ENCODE results near the gene SRSF1.
"Not testable (repeated sequence)": the region's sequence is repeated elsewhere in the genome, so short reads cannot be mapped to it uniquely, and the experiment has no call there.

The SRSF1 gene

DNA sequence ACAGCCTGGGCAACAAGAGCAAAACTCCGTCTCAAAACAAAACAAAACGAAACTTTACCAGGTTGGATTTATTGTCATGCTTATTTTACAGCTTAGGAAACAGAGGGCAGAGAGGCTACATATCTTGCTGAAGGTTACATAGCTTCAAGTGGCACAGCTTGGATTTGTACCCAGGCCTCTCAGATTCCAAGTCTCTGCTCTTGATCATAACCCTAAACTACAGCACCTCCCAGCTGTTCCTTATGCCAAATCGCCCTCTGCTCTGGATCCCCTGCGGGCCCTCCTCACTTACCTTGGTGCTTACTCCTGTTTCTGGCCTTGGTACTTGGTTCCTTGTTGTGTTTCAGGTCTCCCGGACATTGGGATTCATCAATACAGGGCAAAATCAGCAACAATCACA is 40.2 kb downstream of the SRSF1 start:
- ChIA-PET POLR2A (no interaction called here), CTCF (interaction anchor here (0.7 to 12.2 kb wide), 5 partner anchors 8 to 109 kb away, joined by 3 to 75 read pairs (median 7); partner anchors contain the start of gene CUEDC1)
- H3K4me3 ChIP-seq (ENCODE audit: low read depth, low read length) = no peak overlapping the region
- DNase-seq (ENCODE audit: low read depth, low spot score) = no peak
- TF ChIP-seq, protein P1, sequence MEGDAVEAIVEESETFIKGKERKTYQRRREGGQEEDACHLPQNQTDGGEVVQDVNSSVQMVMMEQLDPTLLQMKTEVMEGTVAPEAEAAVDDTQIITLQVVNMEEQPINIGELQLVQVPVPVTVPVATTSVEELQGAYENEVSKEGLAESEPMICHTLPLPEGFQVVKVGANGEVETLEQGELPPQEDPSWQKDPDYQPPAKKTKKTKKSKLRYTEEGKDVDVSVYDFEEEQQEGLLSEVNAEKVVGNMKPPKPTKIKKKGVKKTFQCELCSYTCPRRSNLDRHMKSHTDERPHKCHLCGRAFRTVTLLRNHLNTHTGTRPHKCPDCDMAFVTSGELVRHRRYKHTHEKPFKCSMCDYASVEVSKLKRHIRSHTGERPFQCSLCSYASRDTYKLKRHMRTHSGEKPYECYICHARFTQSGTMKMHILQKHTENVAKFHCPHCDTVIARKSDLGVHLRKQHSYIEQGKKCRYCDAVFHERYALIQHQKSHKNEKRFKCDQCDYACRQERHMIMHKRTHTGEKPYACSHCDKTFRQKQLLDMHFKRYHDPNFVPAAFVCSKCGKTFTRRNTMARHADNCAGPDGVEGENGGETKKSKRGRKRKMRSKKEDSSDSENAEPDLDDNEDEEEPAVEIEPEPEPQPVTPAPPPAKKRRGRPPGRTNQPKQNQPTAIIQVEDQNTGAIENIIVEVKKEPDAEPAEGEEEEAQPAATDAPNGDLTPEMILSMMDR (IDR thresholded peaks at IDR 0.05; ENCODE audit: insufficient read depth, low read length, missing control alignments) = no peak

DNA sequence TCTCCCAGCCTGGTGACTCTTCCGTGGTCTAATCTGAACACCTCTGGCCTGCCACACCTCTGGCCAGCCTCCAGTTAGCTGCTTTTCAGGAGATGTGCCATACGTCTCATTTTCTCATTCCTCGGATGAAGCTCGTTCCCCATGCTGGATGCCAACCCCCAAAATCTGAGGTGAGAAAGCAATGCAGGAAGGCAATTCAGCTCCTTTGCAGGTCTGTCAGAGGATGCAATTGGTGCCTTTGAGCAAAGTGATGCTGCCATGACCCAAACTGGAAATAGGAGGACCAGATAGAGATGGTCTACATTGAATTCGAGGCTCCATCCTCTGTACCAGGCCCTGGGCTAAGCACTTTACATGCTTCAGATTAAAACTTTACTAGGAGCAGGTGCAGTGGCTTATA is 40.8 kb downstream of the SRSF1 start:
- H3K4me3 ChIP-seq (ENCODE audit: low read depth, low read length) = no peak overlapping the region
- ChIA-PET POLR2A (interaction anchor here (0.6 kb wide), 1 partner anchor 10 kb away, joined by 4 read pairs; no protein-coding TSS in a partner anchor), CTCF (interaction anchor here (0.6 to 12.2 kb wide), 6 partner anchors 11 to 108 kb away, joined by 3 to 75 read pairs (median 4); partner anchors contain the start of gene CUEDC1)
- DNase-seq (ENCODE audit: low read depth, low spot score) = no peak
- TF ChIP-seq, protein P1 (IDR thresholded peaks at IDR 0.05; ENCODE audit: insufficient read depth, low read length, missing control alignments) = no peak

DNA sequence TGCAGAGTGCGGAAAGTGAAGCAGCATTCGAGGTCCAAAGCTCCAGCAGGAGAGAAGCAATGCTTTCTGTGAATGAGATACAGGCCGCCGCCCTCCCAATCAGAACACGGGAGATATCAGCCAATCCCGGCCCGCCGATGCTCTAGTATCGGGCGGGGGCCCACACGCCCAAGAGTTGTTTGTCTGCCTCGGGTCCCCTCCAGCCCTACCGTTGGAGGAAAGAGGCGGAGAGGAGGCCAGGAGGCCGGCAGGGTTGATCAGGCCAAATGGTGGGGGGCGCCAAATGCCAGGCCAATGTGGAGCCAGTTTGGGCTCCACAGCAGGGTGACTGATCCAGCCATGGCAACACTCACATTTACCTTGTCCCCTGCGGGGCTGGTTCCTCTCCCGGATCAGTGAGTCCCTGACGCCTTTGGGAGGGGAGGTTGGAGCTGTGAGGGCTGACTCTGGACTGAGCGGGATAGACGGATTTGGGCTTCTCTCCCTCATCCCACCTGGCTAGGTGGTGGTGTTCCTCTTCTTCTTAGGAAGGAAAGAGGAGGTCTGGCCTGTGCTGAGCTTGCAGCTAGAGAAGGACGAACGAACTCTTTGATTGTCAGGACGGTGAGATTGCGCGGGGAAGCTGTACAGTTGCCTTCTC is 41.4 kb downstream of the SRSF1 start:
- DNase-seq (ENCODE audit: low read depth, low spot score) = no peak
- TF ChIP-seq, protein P1 (IDR thresholded peaks at IDR 0.05; ENCODE audit: insufficient read depth, low read length, missing control alignments) = no peak
- ChIA-PET POLR2A (no interaction called here), CTCF (interaction anchor here (0.6 to 12.2 kb wide), 4 partner anchors 11 to 73 kb away, joined by 3 to 75 read pairs (median 4); partner anchors contain the start of gene CUEDC1)
- H3K4me3 ChIP-seq (ENCODE audit: low read depth, low read length) = no peak overlapping the region

DNA sequence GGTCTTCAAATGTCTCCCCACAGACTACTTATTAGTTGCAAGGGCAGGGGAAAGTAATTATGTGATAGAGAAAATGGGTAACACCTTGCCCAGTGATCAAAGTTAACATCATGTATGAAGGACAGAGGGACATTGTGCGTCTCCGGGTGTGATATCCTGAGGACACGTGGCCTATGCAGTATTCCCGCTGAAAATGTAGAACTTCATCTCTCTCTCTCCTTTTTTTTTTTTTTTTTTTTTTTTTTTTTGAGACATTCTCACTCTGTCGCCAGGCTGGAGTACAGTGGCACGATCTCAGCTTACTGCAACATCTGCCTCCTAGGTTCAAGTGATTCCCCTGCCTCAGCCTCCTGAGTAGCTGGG is 43.9 kb downstream of the SRSF1 start:
- POLR2A ChIA-PET = no interaction called here
- H3K4me3 ChIP-seq (ENCODE audit: low read depth, low read length) = no peak overlapping the region
- CTCF ChIA-PET = interaction anchor here (2.0 to 12.2 kb wide), 2 partner anchors 10 to 37 kb away, joined by 5 to 75 read pairs; partner anchors contain the start of gene CUEDC1
- TF ChIP-seq, protein P1 (IDR thresholded peaks at IDR 0.05; ENCODE audit: insufficient read depth, low read length, missing control alignments) = no peak
- DNase-seq (ENCODE audit: low read depth, low spot score) = no peak

DNA sequence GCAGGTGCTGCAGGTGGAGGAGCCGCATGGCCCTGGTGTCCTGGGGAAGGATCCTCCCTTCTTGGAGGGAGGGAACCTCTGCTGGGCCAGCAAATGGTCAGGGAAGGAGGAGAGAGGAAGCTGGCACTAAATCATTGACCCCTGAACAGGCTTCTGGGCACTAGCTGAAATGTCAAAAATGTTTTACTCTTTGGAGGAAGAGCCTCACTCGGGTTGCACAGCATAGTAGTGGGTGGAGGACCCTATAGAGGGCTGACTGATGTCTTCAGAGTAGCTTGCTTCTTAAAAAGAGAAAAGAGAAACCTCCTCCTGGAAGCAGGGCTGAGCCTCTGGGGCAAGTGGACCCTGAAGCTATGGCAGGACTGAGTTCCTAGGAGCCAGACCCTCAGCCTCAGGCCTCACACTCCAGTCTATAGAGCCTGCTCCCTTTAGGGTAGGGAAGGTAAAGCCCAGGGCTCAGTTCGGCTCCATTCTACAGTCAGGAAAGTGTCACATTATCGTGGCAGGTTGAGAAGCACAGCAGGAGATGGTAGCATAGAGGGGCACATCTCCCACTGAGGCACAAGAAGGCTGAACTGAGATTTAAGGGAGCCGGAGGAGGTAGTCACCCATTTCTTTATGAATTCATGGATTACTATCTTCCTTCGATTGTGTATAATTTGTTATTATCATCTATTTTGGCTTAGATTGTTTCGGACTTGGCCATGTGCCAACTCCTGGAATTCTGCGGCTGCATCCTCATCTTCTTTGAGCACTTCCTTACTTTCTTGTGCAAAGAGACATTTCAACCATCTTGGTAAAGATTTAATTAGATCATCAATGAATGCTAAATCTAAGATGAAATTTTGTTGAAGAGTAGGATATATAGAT is 44.5 kb downstream of the SRSF1 start:
- ChIA-PET POLR2A (no interaction called here), CTCF (interaction anchor here (0.7 to 12.2 kb wide), 5 partner anchors 8 to 32 kb away, joined by 3 to 75 read pairs (median 3); partner anchors contain the start of gene CUEDC1)
- TF ChIP-seq, protein P1 (IDR thresholded peaks at IDR 0.05; ENCODE audit: insufficient read depth, low read length, missing control alignments) = no peak
- no peak for DNase-seq (ENCODE audit: low read depth, low spot score)
- no peak overlapping the region for H3K4me3 ChIP-seq (ENCODE audit: low read depth, low read length)

DNA sequence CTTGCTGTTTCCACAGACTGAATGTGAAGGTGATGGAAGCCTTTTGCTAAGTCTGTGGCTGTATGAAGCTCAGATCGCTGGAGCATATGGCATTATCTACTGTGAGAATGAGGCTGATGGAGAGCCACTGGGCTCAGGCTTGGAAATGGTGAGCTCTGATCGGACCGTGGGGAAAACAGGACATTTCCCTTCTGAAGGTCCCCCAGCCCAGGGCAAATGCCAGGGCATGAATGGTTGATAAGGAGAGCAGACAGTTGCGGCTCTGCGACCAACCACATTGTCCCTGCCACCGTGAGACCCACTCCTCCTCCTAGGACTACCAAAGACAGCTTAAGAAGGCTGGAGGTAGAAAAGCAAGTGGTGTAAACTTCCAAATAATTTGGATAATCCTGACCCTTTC is 47.1 kb downstream of the SRSF1 start:
- TF ChIP-seq, protein P1 (IDR thresholded peaks at IDR 0.05; ENCODE audit: insufficient read depth, low read length, missing control alignments) = no peak
- POLR2A ChIA-PET = interaction anchor here (1.2 kb wide), 1 partner anchor 10 kb away, joined by 7 read pairs; no protein-coding TSS in a partner anchor
- DNase-seq (ENCODE audit: low read depth, low spot score) = no peak
- H3K4me3 ChIP-seq (ENCODE audit: low read depth, low read length) = no peak overlapping the region
- CTCF ChIA-PET = interaction anchor here (0.8 to 2.0 kb wide), 5 partner anchors 8 to 69 kb away, joined by 3 to 7 read pairs (median 3); no protein-coding TSS in a partner anchor

DNA sequence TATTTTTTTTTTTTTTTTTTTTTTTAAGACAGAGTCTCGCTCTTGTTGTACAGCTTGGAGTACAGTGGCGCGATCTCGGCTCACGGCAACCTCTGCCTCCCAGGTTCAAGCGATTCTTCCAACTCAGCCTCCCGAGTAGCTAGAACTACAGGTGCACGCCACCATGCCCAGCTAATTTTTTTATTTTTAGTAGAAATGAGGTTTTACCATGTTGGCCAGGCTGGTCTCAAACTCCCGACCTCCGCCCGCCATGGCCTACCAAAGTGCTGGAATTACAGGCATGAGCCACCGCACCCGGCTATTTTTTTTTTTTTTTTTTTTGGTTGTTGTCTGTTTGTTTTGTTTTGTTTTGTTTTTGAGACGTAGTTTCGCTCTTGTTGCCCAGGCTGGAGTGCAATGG is 48.7 kb downstream of the SRSF1 start:
- H3K4me3 ChIP-seq (ENCODE audit: low read depth, low read length); POLR2A ChIA-PET; DNase-seq (ENCODE audit: low read depth, low spot score): not testable (repeated sequence)
- CTCF ChIA-PET = interaction anchor here (2.0 kb wide), 1 partner anchor 10 kb away, joined by 7 read pairs; no protein-coding TSS in a partner anchor

Measured in AG04449 (cell line).